GM12878 (cell line): ENCODE data around the gene LEKR1. TPM values are rescaled to one million over a fixed set of nuclear protein-coding genes. Genes with fewer than 3 reads are reported as not detected.

Experiments used
- ATAC-seq: fragments of 200-7000 bp; cut with Tn5 transposase; 3 replicates; pipeline ENCODE4 v1.9.1; 2020; ENCODE audit warnings: mild to moderate bottlenecking, moderate library complexity
- BruUV-seq: library from RNA; stranded (reverse); fragments of 400-500 nt; replicated peaks from 2 replicates; lab custom pipeline; 2021; lab: Mats Ljungman, UMichigan
- CTCF ChIA-PET: fragments of 300-600 bp; sonication (Branson Sonifier 250); formaldehyde crosslinking; extraction: SDS; loops from one replicate; lab custom pipeline; 2021; ENCODE audit warnings: inconsistent platforms; lab: Yijun Ruan, JAX
- POLR2A ChIA-PET: fragments of 350-600 bp; formaldehyde crosslinking; extraction: SDS; loops from one replicate; lab custom pipeline; 2021; ENCODE audit warnings: inconsistent platforms; lab: Charles Lee
- RAD21 ChIA-PET: fragments of 300-600 bp; sonication (Branson Sonifier 250); formaldehyde crosslinking; loops from one replicate; lab custom pipeline; 2023; ENCODE audit warnings: antibody characterized with exemption; ENCODE audit not compliant: unreplicated experiment; lab: Charles Lee
- SMC1A ChIA-PET: fragments of 300-600 bp; sonication (Branson Sonifier 250); formaldehyde crosslinking; loops from one replicate; lab custom pipeline; 2023; ENCODE audit not compliant: unreplicated experiment, uncharacterized antibody; lab: Charles Lee
- DNase-seq: peaks from one replicate; pipeline ENCODE4 v3.0.0-alpha.2; 2011; ENCODE audit warnings: low read depth, low spot score
- FAIRE-seq: peaks from 3 replicates; lab custom pipeline; 2011; peaks lifted over from hg19 to GRCh38; lab: Jason Lieb, UNC
- H2AFZ ChIP-seq: 2 replicates; pipeline ENCODE4 v1.6.0; 2011; ENCODE audit warnings: low read depth, low read length, control low read depth; ENCODE audit not compliant: control insufficient read depth
- H3K27ac ChIP-seq: 2 replicates; pipeline ENCODE4 v1.5.1; 2011; ENCODE audit warnings: control low read depth; ENCODE audit not compliant: control insufficient read depth, insufficient read depth
- H3K27me3 ChIP-seq, 2 experiments: replicated peaks in 1 of 2; 2 replicates each; pipeline versions ENCODE4 v1.6.0 to v1.6.1; 2011; ENCODE audit warnings: low read length in 1 of 2; ENCODE audit not compliant: control insufficient read depth in 2 of 2, insufficient read depth in 2 of 2
- H3K36me3 ChIP-seq, 2 experiments: 2 replicates each; pipeline ENCODE4 v1.5.1; 2011; ENCODE audit warnings: low read length in 1 of 2; ENCODE audit not compliant: control insufficient read depth in 2 of 2, insufficient read depth in 2 of 2
- H3K4me1 ChIP-seq: 2 replicates; pipeline ENCODE4 v1.6.1; 2011; ENCODE audit warnings: mild to moderate bottlenecking, low read length, moderate library complexity, mixed read lengths; ENCODE audit not compliant: control insufficient read depth, insufficient read depth
- H3K4me2 ChIP-seq: 2 replicates; pipeline ENCODE4 v1.6.0; 2011; ENCODE audit warnings: control low read depth; ENCODE audit not compliant: control insufficient read depth, insufficient read depth
- H3K4me3 ChIP-seq: fragments of 200-600 bp; sonication (generic); 2 replicates; pipeline ENCODE4 v1.5.1; 2016
- H3K79me2 ChIP-seq: 2 replicates; pipeline ENCODE4 v1.6.0; 2011; ENCODE audit warnings: low read length; ENCODE audit not compliant: control insufficient read depth, insufficient read depth
- H3K9ac ChIP-seq: 2 replicates; pipeline ENCODE4 v1.8.0; 2011; ENCODE audit warnings: low read length, control low read depth, mixed read lengths; ENCODE audit not compliant: control insufficient read depth, insufficient read depth
- H3K9me3 ChIP-seq: replicated peaks from 3 replicates; pipeline ENCODE4 v1.5.1; 2011; ENCODE audit warnings: mild to moderate bottlenecking, low read length; ENCODE audit not compliant: control insufficient read depth, insufficient read depth
- H4K20me1 ChIP-seq: 2 replicates; pipeline ENCODE4 v1.6.0; 2011; ENCODE audit not compliant: control insufficient read depth, insufficient read depth
- BCL11A ChIP-seq: IDR thresholded peaks from 2 replicates; pipeline ENCODE4 v1.6.1; 2011; ENCODE audit warnings: low read depth, low read length
- CUX1 ChIP-seq: IDR thresholded peaks from 2 replicates; pipeline ENCODE4 v1.6.1; 2012; ENCODE audit warnings: improper control_type of control experiment, low read depth, low read length; ENCODE audit not compliant: insufficient replicate concordance
- IKZF1 ChIP-seq: fragments of 450-650 bp; conservative IDR thresholded peaks from 2 replicates; pipeline ENCODE4 v1.6.1; 2017; ENCODE audit warnings: antibody characterized with exemption, mild to moderate bottlenecking
- MYC ChIP-seq: IDR thresholded peaks from 2 replicates; pipeline ENCODE4 v1.6.1; 2011; ENCODE audit warnings: mild to moderate bottlenecking, low read length, moderate library complexity, inconsistent platforms; ENCODE audit not compliant: insufficient read depth, insufficient replicate concordance, insufficient read length, severe bottlenecking
- POU2F2 ChIP-seq: IDR thresholded peaks from 3 replicates; pipeline ENCODE4 v1.6.1; 2011; ENCODE audit warnings: low read depth, mild to moderate bottlenecking, low read length, borderline replicate concordance
- RELA ChIP-seq: fragments of 450-650 bp; IDR thresholded peaks from 2 replicates; pipeline ENCODE4 v1.8.0; 2014; ENCODE audit warnings: borderline replicate concordance; ENCODE audit not compliant: partially characterized antibody
- TARDBP ChIP-seq: IDR thresholded peaks from 2 replicates; pipeline ENCODE4 v1.6.1; 2016; ENCODE audit warnings: borderline replicate concordance
- ZNF622 ChIP-seq: fragments of 450-650 bp; IDR thresholded peaks from 2 replicates; pipeline ENCODE4 v1.6.1; 2017; ENCODE audit warnings: mild to moderate bottlenecking, inconsistent platforms
- WGBS: methylation state at CpG from one replicate; pipeline ENCODE4 v1.1.6; 2016; ENCODE audit warnings: low lambda C conversion rate; ENCODE audit not compliant: insufficient replicate concordance, insufficient coverage; ENCODE audit errors: missing lambda C conversion rate; 5-methylcytosine and 5-hydroxymethylcytosine counted together
- in situ Hi-C: fragments of 300-500 bp; cut with MboI; formaldehyde crosslinking; loops from 9 replicates; pipeline ENCODE4 v1.14.3; 2018; ENCODE audit warnings: mixed read lengths
- intact Hi-C: fragments of 100-400 bp; cut with micrococcal nuclease; formaldehyde crosslinking; loops from one replicate; pipeline ENCODE4 v1.14.2; 2022; ENCODE audit not compliant: unreplicated experiment
- polyA plus RNA-seq, 11 experiments: library from polyadenylated mRNA; depleted of rRNA in 4 of 11; unstranded in 6 of 11; stranded (reverse) in 5 of 11; fragments of >200 nt; fragmentation: Nextera tagmentation in 4 of 11; fragmentation: Illumina TruSeq in 1 of 11; extraction: Ambion mirVana in 4 of 11; extraction: Trizol in 1 of 11; gene quantifications; 1 replicate in 1 of 11; 2 replicates in 10 of 11; pipeline versions ENCODE4 v1.2.1 to v1.2.3, GENCODE V29; 2011 to 2016; ENCODE audit warnings: inconsistent platforms in 2 of 11, missing spikeins in 2 of 11, low read depth in 1 of 11
- total RNA-seq, 4 experiments: library from RNA; depleted of rRNA in 3 of 4; stranded (reverse); fragments of >200 nt in 3 of 4; fragmentation: Illumina TruSeq in 1 of 4; extraction: Trizol in 1 of 4; gene quantifications; 2 replicates each; pipeline versions ENCODE4 v1.2.1 to v1.2.3, GENCODE V29; 2013 to 2021

LEKR1 gene
- total and polyA plus RNA-seq, 10 of the 15 experiments (the other 5 are each of a cell fraction or from before 2014, with no cell fraction given) = 0.48 to 3.2 (median 1.3) TPM

- ChIA-PET SMC1A (interaction anchor here (0.8 to 1.2 kb wide), 4 partner anchors 19 to 391 kb away, joined by 3 read pairs; no protein-coding TSS in a partner anchor), CTCF (interaction anchor here (1.2 to 1.6 kb wide), 3 partner anchors 11 to 90 kb away, joined by 3 to 8 read pairs (median 3); partner anchors contain the start of gene CCNL1), POLR2A (no interaction called here), RAD21 (interaction anchor here (0.8 to 1.1 kb wide), 4 partner anchors 13 to 396 kb away, joined by 3 read pairs; no protein-coding TSS in a partner anchor)
- Histone ChIP-seq H3K4me1 (peaks cover 11% of the 10 kb centered on the region), H3K27ac (no peak overlapping the region), H3K36me3 (no peaks in the 10 kb centered on the region), H2AFZ (no peak overlapping the region), H3K4me3 (no peak overlapping the region), H4K20me1 (no peaks in the 10 kb centered on the region), H3K27me3 (no peaks in the 10 kb centered on the region), H3K9me3 (no peaks in the 10 kb centered on the region), H3K4me2 (no peak overlapping the region), H3K79me2 (no peaks in the 10 kb centered on the region), H3K9ac (no peak overlapping the region)
- FAIRE-seq = no peak
- DNase-seq = no peak
- intact Hi-C loops (no loop called here), in situ Hi-C loops (no loop called here)
- TF ChIP-seq CUX1 (no peak), POU2F2 (no peak), TARDBP (no peak), IKZF1 (no peak), BCL11A (no peak), RELA (no peak), ZNF622 (no peak), MYC (no peak)
- BruUV-seq = no TSS peak
- no peak; the same call in 2 of the 3 replicates for ATAC-seq
- 44% methylated on average over 6 of the region's 7 CpGs for WGBS
Observed at GRCh38 chr3:157069846-157070677, 243.9 kb downstream of the LEKR1 start.
